Peyer's patch (tissue), 4 donors: ENCODE results near the gene ORAI2.

Experiments used
- POLR2A ChIP-seq, 2 donors: fragments of 450-650 bp; IDR thresholded peaks; one replicate each; pipeline ENCODE4 v1.5.1; 2017; ENCODE audit warnings: antibody characterized with exemption in 2 of 2, mild to moderate bottlenecking in 2 of 2, moderate library complexity in 2 of 2
- TF ChIP-seq, protein P1 (sequence below), 6 experiments: fragments of 450-650 bp in 4 of 6; fragments of 200-600 bp in 2 of 6; sonication (generic) in 1 of 6; IDR thresholded peaks; one replicate each; pipeline ENCODE4 v1.5.1; 2017 to 2019; ENCODE audit warnings: antibody characterized with exemption in 6 of 6, mild to moderate bottlenecking in 3 of 6, moderate library complexity in 1 of 6

DNA sequence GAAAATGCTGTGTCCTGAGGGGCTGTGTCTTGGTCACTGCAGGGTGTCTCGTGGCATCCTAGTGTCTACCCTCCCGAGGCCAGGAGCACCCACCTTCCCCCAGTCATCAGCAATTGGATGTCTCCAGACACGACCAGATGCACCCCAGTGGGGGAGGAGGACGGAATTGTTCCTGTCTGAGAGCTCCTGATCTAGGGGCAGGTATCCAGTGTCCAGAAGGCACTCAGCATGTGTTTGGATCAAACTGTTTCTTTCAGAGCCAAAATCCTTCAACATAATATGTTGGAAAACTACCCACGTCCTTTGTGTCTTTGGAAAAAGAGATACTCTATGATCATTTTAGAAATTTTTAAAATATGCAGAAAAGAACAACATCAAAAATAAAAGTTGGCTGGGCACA is 20.3 kb upstream of the ORAI2 start:
- no peak for TF ChIP-seq POLR2A (IDR thresholded peaks at IDR 0.05)
- TF ChIP-seq, protein P1, sequence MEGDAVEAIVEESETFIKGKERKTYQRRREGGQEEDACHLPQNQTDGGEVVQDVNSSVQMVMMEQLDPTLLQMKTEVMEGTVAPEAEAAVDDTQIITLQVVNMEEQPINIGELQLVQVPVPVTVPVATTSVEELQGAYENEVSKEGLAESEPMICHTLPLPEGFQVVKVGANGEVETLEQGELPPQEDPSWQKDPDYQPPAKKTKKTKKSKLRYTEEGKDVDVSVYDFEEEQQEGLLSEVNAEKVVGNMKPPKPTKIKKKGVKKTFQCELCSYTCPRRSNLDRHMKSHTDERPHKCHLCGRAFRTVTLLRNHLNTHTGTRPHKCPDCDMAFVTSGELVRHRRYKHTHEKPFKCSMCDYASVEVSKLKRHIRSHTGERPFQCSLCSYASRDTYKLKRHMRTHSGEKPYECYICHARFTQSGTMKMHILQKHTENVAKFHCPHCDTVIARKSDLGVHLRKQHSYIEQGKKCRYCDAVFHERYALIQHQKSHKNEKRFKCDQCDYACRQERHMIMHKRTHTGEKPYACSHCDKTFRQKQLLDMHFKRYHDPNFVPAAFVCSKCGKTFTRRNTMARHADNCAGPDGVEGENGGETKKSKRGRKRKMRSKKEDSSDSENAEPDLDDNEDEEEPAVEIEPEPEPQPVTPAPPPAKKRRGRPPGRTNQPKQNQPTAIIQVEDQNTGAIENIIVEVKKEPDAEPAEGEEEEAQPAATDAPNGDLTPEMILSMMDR (IDR thresholded peaks at IDR 0.05) = no peak
